Brain microvascular endothelial cell (primary cell): ENCODE measurements around the gene INPP5D.

Experiments
- DNase-seq: peaks from one replicate; pipeline ENCODE4 v3.0.0-alpha.2; 2020
- H3K27ac ChIP-seq: fragments of 250-450 bp; sonication (Bioruptor Pico); 2 replicates; pipeline ENCODE4 v1.5.1; 2020; ENCODE audit warnings: mild to moderate bottlenecking, moderate library complexity
- H3K27me3 ChIP-seq: fragments of 250-450 bp; sonication (Bioruptor Pico); replicated peaks from 2 replicates; pipeline ENCODE4 v1.5.1; 2020; ENCODE audit warnings: mild to moderate bottlenecking
- H3K36me3 ChIP-seq: fragments of 250-450 bp; sonication (Bioruptor Pico); replicated peaks from 2 replicates; pipeline ENCODE4 v1.5.1; 2020; ENCODE audit warnings: mild to moderate bottlenecking
- H3K4me3 ChIP-seq: 2 replicates; pipeline ENCODE4 v1.5.1; 2011; ENCODE audit warnings: low read depth, mild to moderate bottlenecking, control low read depth, low read length, moderate library complexity
- in situ Hi-C: cut with HindIII; loops from 2 replicates; pipeline ENCODE4 v1.10.0; 2017; ENCODE audit warnings: low sequenced_read_pairs, low pct_ligation_motif_present
- TF ChIP-seq, protein P1 (sequence below): IDR thresholded peaks from 2 replicates; pipeline ENCODE4 v1.5.1; 2011; ENCODE audit warnings: low read depth, mild to moderate bottlenecking, moderate library complexity, low read length, control low read depth, inconsistent platforms; ENCODE audit errors: missing control alignments

INPP5D gene

DNA sequence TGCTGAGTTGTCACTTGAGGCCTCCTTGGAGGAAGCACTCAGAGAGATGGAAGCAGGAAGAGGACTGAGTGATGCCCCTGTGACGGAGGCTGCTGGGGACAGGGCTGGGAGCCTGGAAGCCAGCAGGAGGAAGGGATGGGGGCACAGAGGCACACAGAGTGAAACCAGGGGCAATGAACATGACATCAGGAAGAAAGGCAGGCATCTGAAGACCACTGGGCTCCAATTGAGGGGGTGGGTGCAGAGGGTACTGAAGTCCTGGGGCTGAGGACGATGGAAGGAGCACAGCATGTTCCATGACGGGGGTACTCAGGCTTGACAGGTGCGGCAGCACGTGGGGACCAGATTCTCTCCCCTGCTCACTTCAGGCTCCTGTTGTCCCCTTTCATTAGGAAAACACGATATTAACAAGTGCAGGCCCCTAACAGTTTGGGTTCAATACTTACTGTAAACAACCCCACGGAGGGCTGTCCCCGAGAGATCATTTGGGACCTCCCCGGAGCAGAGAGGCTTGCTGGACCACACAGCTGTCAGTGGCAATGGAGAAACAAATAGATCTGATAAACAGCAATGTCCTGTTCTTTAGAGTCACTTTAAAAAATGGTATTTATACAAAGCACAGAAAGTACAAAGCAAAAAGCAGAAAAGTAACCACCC lies 8.7 kb downstream of the INPP5D start:
- DNase-seq, result no peak
- Histone ChIP-seq H3K36me3 (no peaks in the 10 kb centered on the region), H3K27ac (no peak overlapping the region), H3K27me3 (no peaks in the 10 kb centered on the region), H3K4me3 (no peak overlapping the region)
- in situ Hi-C loops, result no loop called here
- TF ChIP-seq, protein P1, sequence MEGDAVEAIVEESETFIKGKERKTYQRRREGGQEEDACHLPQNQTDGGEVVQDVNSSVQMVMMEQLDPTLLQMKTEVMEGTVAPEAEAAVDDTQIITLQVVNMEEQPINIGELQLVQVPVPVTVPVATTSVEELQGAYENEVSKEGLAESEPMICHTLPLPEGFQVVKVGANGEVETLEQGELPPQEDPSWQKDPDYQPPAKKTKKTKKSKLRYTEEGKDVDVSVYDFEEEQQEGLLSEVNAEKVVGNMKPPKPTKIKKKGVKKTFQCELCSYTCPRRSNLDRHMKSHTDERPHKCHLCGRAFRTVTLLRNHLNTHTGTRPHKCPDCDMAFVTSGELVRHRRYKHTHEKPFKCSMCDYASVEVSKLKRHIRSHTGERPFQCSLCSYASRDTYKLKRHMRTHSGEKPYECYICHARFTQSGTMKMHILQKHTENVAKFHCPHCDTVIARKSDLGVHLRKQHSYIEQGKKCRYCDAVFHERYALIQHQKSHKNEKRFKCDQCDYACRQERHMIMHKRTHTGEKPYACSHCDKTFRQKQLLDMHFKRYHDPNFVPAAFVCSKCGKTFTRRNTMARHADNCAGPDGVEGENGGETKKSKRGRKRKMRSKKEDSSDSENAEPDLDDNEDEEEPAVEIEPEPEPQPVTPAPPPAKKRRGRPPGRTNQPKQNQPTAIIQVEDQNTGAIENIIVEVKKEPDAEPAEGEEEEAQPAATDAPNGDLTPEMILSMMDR, result no peak

DNA sequence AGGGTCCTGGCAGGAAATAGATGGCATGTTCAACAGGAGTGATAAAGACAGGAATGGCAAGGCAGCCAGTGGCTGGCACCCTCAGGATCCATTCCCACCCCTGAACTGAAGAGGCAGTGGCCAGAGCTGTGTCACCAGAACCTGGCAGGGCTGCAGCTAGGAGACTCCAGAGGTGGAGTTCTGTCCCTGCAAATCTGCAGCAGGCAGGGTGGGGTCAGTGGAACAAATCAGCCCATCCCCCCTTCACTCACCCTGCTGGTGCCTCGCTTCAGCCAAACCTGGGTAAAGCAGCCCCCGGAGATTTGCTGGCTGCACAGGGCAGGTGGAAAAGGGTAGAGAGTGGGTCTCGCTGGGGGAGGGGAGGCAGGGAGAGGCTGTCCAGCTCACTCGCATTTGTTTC lies 12.7 kb downstream of the INPP5D start:
- TF ChIP-seq, protein P1, result no peak
- Histone ChIP-seq H3K36me3 (no peaks in the 10 kb centered on the region), H3K4me3 (no peak overlapping the region), H3K27ac (no peak overlapping the region), H3K27me3 (no peaks in the 10 kb centered on the region)
- DNase-seq, result no peak
- in situ Hi-C loops, result no loop called here

DNA sequence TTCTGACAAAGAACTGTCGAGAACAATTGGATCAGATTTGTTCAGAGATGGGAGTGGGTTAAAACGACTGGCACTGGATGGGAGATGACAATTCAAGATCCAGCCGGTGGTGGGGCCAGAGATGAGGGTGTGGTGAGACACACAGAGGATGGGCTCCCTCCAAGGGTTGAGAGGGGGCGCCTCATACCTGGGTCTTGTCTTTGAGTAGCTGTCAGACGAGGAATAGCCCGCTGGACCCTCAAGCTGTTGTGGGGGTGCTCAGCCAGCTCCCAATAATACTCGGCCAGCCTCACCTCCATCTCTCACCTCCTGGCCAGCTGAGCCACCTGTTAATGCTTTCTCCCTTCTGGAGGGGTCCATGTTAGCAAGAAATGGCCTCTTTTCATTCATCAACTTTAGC lies 14.0 kb downstream of the INPP5D start:
- H3K27me3 ChIP-seq, result no peaks in the 10 kb centered on the region
- in situ Hi-C loops, result no loop called here
- no peak overlapping the region for H3K4me3 ChIP-seq
- TF ChIP-seq, protein P1, result no peak
- DNase-seq, result no peak
- H3K27ac ChIP-seq, result no peak overlapping the region
- H3K36me3 ChIP-seq, result no peaks in the 10 kb centered on the region

DNA sequence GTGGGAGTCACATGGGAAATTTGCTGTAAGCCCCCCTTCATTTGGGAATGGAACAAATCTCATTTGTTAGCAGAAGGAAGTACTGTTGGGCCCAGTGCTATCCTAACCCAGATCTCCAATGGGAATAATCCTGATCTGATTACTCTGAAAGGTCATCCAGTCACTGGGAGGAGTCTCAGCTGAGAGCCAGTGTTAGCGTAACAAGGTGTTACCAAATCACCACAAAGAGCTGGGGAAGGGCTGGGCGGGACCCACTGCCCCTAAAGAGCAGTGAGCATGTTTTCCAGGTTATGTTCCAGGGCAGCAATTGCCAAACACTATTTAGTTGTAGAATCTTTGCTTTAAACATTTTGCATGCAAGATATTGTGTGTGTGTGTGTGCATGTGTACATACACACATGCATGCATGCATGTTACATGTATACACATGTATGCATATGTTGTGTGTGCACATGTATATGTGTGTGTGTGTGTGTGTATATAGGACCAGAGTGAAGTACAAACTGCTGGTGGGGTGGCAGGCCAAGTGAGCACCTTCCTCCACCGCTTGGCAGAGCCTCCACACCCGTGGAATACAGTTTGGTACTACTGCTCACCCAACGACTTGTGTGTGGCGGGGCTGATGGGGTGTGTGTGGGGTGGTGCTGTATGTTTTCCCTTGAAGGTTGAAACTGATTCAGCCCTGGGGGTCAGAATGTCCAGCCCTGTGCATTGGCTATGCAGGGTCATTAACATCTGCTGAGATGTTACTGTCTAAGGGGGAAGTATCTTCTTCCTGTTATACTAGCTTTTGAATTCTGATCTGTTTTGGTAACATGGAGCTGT lies 15.2 kb downstream of the INPP5D start:
- Histone ChIP-seq H3K27me3 (no peaks in the 10 kb centered on the region), H3K27ac (no peak overlapping the region), H3K4me3 (no peak overlapping the region), H3K36me3 (no peaks in the 10 kb centered on the region)
- in situ Hi-C loops, result loop anchor here (25.0 kb wide), 1 partner anchor 162 kb away; no protein-coding TSS in a partner anchor
- TF ChIP-seq, protein P1, result no peak
- DNase-seq, result no peak

DNA sequence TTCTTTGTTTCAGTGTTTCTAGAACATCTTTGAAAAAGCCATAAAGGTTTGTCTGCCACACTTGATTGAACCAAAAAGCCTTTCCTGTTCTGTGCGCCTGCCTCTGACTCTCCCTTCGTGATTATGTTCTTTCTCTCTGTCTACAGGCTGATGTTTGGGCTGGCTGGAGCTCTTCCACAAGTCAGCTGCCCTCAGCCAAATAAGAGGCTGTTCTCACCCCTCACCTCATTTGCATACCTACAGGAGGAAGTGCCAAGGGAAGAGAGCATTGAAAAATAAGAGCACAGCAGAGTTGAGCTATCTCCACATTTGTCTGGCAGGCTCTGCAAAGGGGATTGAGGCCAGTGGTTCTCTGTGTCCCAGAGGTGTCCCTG lies 15.8 kb downstream of the INPP5D start:
- no peak for DNase-seq
- Histone ChIP-seq H3K27ac (no peak overlapping the region), H3K27me3 (no peaks in the 10 kb centered on the region), H3K4me3 (no peak overlapping the region), H3K36me3 (no peaks in the 10 kb centered on the region)
- TF ChIP-seq, protein P1, result no peak
- in situ Hi-C loops, result loop anchor here (25.0 kb wide), 1 partner anchor 161 kb away; no protein-coding TSS in a partner anchor
